Natural killer cell treated with Interleukin-12 subunit alpha and Interleukin-12 subunit beta and Interleukin-15 and Interleukin-18, amount 100 ng/mL, for 72 hours (primary cell): ENCODE results near the gene JPH2. TPM values are rescaled to one million over a fixed set of nuclear protein-coding genes. Genes with fewer than 3 reads are reported as not detected.
"Not testable (repeated sequence)": the region's sequence is repeated elsewhere in the genome, so short reads cannot be mapped to it uniquely, and the experiment has no call there.

Experiments
- ATAC-seq, 2 donors: fragments of 150-1000 bp; cut with Tn5 transposase in 1 of 2; sonication (Bioruptor Pico), chemical (Tn5 transposase) in 1 of 2; 2 replicates each; pipeline ENCODE4 v1.10.0; 2021
- DNase-seq: peaks from one replicate; pipeline ENCODE4 v3.0.0; 2022; ENCODE audit warnings: low spot score
- H3K27ac Mint-ChIP-seq, 2 donors: 1 replicate in 1 of 2; 2 replicates in 1 of 2; pipeline ENCODE4 v1.8.0; 2022; ENCODE audit warnings: mixed read lengths in 2 of 2, mild to moderate bottlenecking in 1 of 2, moderate library complexity in 1 of 2
- H3K27me3 Mint-ChIP-seq, 2 donors: 1 replicate in 1 of 2; 2 replicates in 1 of 2; pipeline ENCODE4 v1.8.0; 2022; ENCODE audit warnings: mixed read lengths in 2 of 2
- H3K36me3 Mint-ChIP-seq: one replicate; pipeline ENCODE4 v1.8.0; 2022; ENCODE audit warnings: mixed read lengths
- H3K4me1 Mint-ChIP-seq, 2 donors: 1 replicate in 1 of 2; 2 replicates in 1 of 2; pipeline ENCODE4 v1.8.0; 2022; ENCODE audit warnings: low read depth in 2 of 2, mixed read lengths in 2 of 2, mild to moderate bottlenecking in 1 of 2
- H3K4me3 Mint-ChIP-seq: one replicate; pipeline ENCODE4 v1.8.0; 2022; ENCODE audit warnings: mixed read lengths
- H3K9me3 Mint-ChIP-seq: 2 replicates; pipeline ENCODE4 v1.8.0; 2022; ENCODE audit warnings: mixed read lengths
- total RNA-seq, 2 donors: library from RNA; stranded (reverse); gene quantifications; one replicate each; pipeline ENCODE4 v1.2.3, GENCODE V29; 2022

JPH2 gene
- 1 to 10 TPM; 1.0 to 2.0 TPM for total RNA-seq

GRCh38 chr20:44187054-44187771, at the start of gene JPH2:
Gene JPH2, minus strand, starts transcription at chr20:44187188. Its CDS starts 483 bp downstream, at chr20:44186705.
- Mint-ChIP-seq H3K4me1 (peaks cover 12% of the 10 kb centered on the region in 2 donors), H3K4me3 (peak within 1 kb of the TSS; percentile 18), H3K9me3 (no peaks in the 10 kb centered on the region), H3K27me3 (peaks cover 33 to 48% of the 10 kb centered on the region in 2 donors), H3K36me3 (no peaks in the 10 kb centered on the region), H3K27ac (peak within 1 kb of the TSS in 1 of 2 donors; percentile 3)
- DNase-seq (no peak), ATAC-seq (no peak)

GRCh38 chr20:44235702-44236101, 48.7 kb upstream of the JPH2 start:
- DNase-seq (no peak), ATAC-seq (no peak)
- H3K9me3 Mint-ChIP-seq, result no peaks in the 10 kb centered on the region
- no peak overlapping the region for H3K27ac Mint-ChIP-seq
- peaks cover 0 to 3% of the 10 kb centered on the region in 2 donors for H3K4me1 Mint-ChIP-seq
- no peaks in the 10 kb centered on the region for H3K36me3 Mint-ChIP-seq
- no peaks in the 10 kb centered on the region for H3K27me3 Mint-ChIP-seq
- no peak overlapping the region for H3K4me3 Mint-ChIP-seq

GRCh38 chr20:44234566-44235317, 47.8 kb upstream of the JPH2 start:
- Mint-ChIP-seq H3K4me1 (peaks cover 0 to 3% of the 10 kb centered on the region in 2 donors), H3K27me3 (no peaks in the 10 kb centered on the region), H3K4me3 (no peak overlapping the region), H3K9me3 (no peaks in the 10 kb centered on the region), H3K27ac (no peak overlapping the region), H3K36me3 (no peaks in the 10 kb centered on the region)
- DNase-seq (no peak), ATAC-seq (no peak)

- H3K27me3 Mint-ChIP-seq, result no peaks in the 10 kb centered on the region
- DNase-seq (no peak), ATAC-seq (no peak)
- no peaks in the 10 kb centered on the region for H3K9me3 Mint-ChIP-seq
- H3K4me1 Mint-ChIP-seq, result peaks cover 0 to 3% of the 10 kb centered on the region in 2 donors
- no peaks in the 10 kb centered on the region for H3K36me3 Mint-ChIP-seq
- no peak overlapping the region for H3K4me3 Mint-ChIP-seq
- H3K27ac Mint-ChIP-seq, result no peak overlapping the region
Observed at GRCh38 chr20:44233436-44234016, 46.5 kb upstream of the JPH2 start.

- not testable (repeated sequence) for H3K4me1 Mint-ChIP-seq, H3K36me3 Mint-ChIP-seq, H3K4me3 Mint-ChIP-seq, H3K27me3 Mint-ChIP-seq, H3K27ac Mint-ChIP-seq, H3K9me3 Mint-ChIP-seq, DNase-seq, ATAC-seq
Observed at GRCh38 chr20:44232469-44232856, 45.5 kb upstream of the JPH2 start.

GRCh38 chr20:44231713-44232468, 44.9 kb upstream of the JPH2 start:
- Mint-ChIP-seq H3K4me1 (peaks cover 0 to 3% of the 10 kb centered on the region in 2 donors), H3K27ac (no peak overlapping the region), H3K9me3 (no peaks in the 10 kb centered on the region), H3K36me3 (no peaks in the 10 kb centered on the region), H3K27me3 (no peaks in the 10 kb centered on the region), H3K4me3 (no peak overlapping the region)
- DNase-seq (no peak), ATAC-seq (no peak)

GRCh38 chr20:44231193-44231592, 44.2 kb upstream of the JPH2 start:
- no peaks in the 10 kb centered on the region for H3K36me3 Mint-ChIP-seq
- H3K27me3 Mint-ChIP-seq, result no peaks in the 10 kb centered on the region
- H3K4me1 Mint-ChIP-seq, result peaks cover 0 to 3% of the 10 kb centered on the region in 2 donors
- H3K27ac Mint-ChIP-seq, result no peak overlapping the region
- H3K4me3 Mint-ChIP-seq, result no peak overlapping the region
- no peaks in the 10 kb centered on the region for H3K9me3 Mint-ChIP-seq
- DNase-seq (no peak), ATAC-seq (no peak)

- no peaks in the 10 kb centered on the region for H3K27me3 Mint-ChIP-seq
- no peaks in the 10 kb centered on the region for H3K9me3 Mint-ChIP-seq
- ATAC-seq, result no peak
- no peak overlapping the region for H3K27ac Mint-ChIP-seq
- peaks cover 0 to 3% of the 10 kb centered on the region in 2 donors for H3K4me1 Mint-ChIP-seq
- H3K36me3 Mint-ChIP-seq, result no peaks in the 10 kb centered on the region
- H3K4me3 Mint-ChIP-seq, result no peak overlapping the region
- DNase-seq, result no peak
Observed at GRCh38 chr20:44228465-44229258, 41.7 kb upstream of the JPH2 start.

- no peak for DNase-seq
- no peak overlapping the region for H3K27ac Mint-ChIP-seq
- no peaks in the 10 kb centered on the region for H3K27me3 Mint-ChIP-seq
- no peak overlapping the region for H3K4me3 Mint-ChIP-seq
- H3K9me3 Mint-ChIP-seq, result no peaks in the 10 kb centered on the region
- peaks cover 3 to 4% of the 10 kb centered on the region in 2 donors for H3K4me1 Mint-ChIP-seq
- no peak for ATAC-seq
- H3K36me3 Mint-ChIP-seq, result no peaks in the 10 kb centered on the region
Observed at GRCh38 chr20:44224637-44225036, 37.6 kb upstream of the JPH2 start.

- DNase-seq (no peak), ATAC-seq (no peak)
- Mint-ChIP-seq H3K4me1 (peaks cover 12 to 13% of the 10 kb centered on the region in 2 donors), H3K36me3 (no peaks in the 10 kb centered on the region), H3K9me3 (no peaks in the 10 kb centered on the region), H3K27ac (no peak overlapping the region), H3K4me3 (no peak overlapping the region), H3K27me3 (no peaks in the 10 kb centered on the region)
Observed at GRCh38 chr20:44223721-44224120, 36.7 kb upstream of the JPH2 start.

- DNase-seq, result no peak
- no peak for ATAC-seq
- no peak overlapping the region for H3K4me3 Mint-ChIP-seq
- H3K4me1 Mint-ChIP-seq, result peaks cover 20 to 21% of the 10 kb centered on the region in 2 donors
- H3K36me3 Mint-ChIP-seq, result no peaks in the 10 kb centered on the region
- no peaks in the 10 kb centered on the region for H3K27me3 Mint-ChIP-seq
- no peak overlapping the region for H3K27ac Mint-ChIP-seq
- no peaks in the 10 kb centered on the region for H3K9me3 Mint-ChIP-seq
Observed at GRCh38 chr20:44222633-44223368, 35.8 kb upstream of the JPH2 start.

GRCh38 chr20:44222027-44222426, 35.0 kb upstream of the JPH2 start:
- H3K27ac Mint-ChIP-seq, result no peak overlapping the region
- peaks cover 27 to 29% of the 10 kb centered on the region in 2 donors for H3K4me1 Mint-ChIP-seq
- H3K36me3 Mint-ChIP-seq, result no peaks in the 10 kb centered on the region
- H3K27me3 Mint-ChIP-seq, result no peaks in the 10 kb centered on the region
- no peak for ATAC-seq
- no peak for DNase-seq
- H3K4me3 Mint-ChIP-seq, result no peak overlapping the region
- no peaks in the 10 kb centered on the region for H3K9me3 Mint-ChIP-seq
